Neural progenitor cell (in vitro differentiated cells): ENCODE measurements around the gene IPP. TPM values are rescaled to one million over a fixed set of nuclear protein-coding genes. Genes with fewer than 3 reads are reported as not detected.
"Not testable (repeated sequence)": the region's sequence is repeated elsewhere in the genome, so short reads cannot be mapped to it uniquely, and the experiment has no call there.

ENCODE experiments used
- DNase-seq: peaks from one replicate; pipeline ENCODE4 v3.0.0-alpha.2; 2016; ENCODE audit warnings: low spot score
- H2AFZ ChIP-seq: fragments of 200-600 bp; sonication (generic); replicated peaks from 2 replicates; pipeline ENCODE4 v1.6.1; 2016; ENCODE audit warnings: antibody characterized with exemption
- H3F3A ChIP-seq: fragments of 200-600 bp; sonication (generic); 2 replicates; pipeline ENCODE4 v1.6.1; 2016; ENCODE audit warnings: antibody characterized with exemption, low read depth
- H3K27ac ChIP-seq: fragments of 200-600 bp; sonication (generic); 2 replicates; pipeline ENCODE4 v1.5.1; 2016; ENCODE audit warnings: mild to moderate bottlenecking
- H3K27me3 ChIP-seq: fragments of 200-600 bp; sonication (generic); 2 replicates; pipeline ENCODE4 v1.6.1; 2016; ENCODE audit warnings: mild to moderate bottlenecking, moderate library complexity
- H3K36me3 ChIP-seq: fragments of 200-600 bp; sonication (generic); 2 replicates; pipeline ENCODE4 v1.5.1; 2016
- H3K4me1 ChIP-seq: fragments of 200-600 bp; sonication (generic); 2 replicates; pipeline ENCODE4 v1.6.1; 2016; ENCODE audit warnings: mixed run types
- H3K4me2 ChIP-seq: fragments of 200-600 bp; sonication (generic); 2 replicates; pipeline ENCODE4 v1.6.1; 2016
- H3K4me3 ChIP-seq: fragments of 200-600 bp; sonication (generic); 2 replicates; pipeline ENCODE4 v1.5.1; 2016
- H3K79me2 ChIP-seq: fragments of 200-600 bp; sonication (generic); 2 replicates; pipeline ENCODE4 v1.6.1; 2016; ENCODE audit warnings: low read depth
- H3K9ac ChIP-seq: fragments of 200-600 bp; sonication (generic); 2 replicates; pipeline ENCODE4 v1.6.1; 2016
- H3K9me3 ChIP-seq: fragments of 200-600 bp; sonication (generic); 2 replicates; pipeline ENCODE4 v1.5.1; 2016; ENCODE audit warnings: low read depth
- H4K20me1 ChIP-seq: fragments of 200-600 bp; sonication (generic); 2 replicates; pipeline ENCODE4 v1.6.1; 2016; ENCODE audit warnings: low read depth
- H3K27ac Mint-ChIP-seq: 3 replicates; pipeline ENCODE4 v1.8.0; 2021; ENCODE audit warnings: mixed read lengths
- H3K27me3 Mint-ChIP-seq: 2 replicates; pipeline ENCODE4 v1.8.0; 2022; ENCODE audit warnings: low read depth, mild to moderate bottlenecking, inconsistent platforms, moderate library complexity, mixed read lengths; ENCODE audit not compliant: insufficient read depth
- H3K36me3 Mint-ChIP-seq: 3 replicates; pipeline ENCODE4 v1.8.0; 2021; ENCODE audit warnings: mixed read lengths
- H3K4me1 Mint-ChIP-seq: 3 replicates; pipeline ENCODE4 v1.8.0; 2021; ENCODE audit warnings: mixed read lengths
- H3K4me3 Mint-ChIP-seq: 3 replicates; pipeline ENCODE4 v1.8.0; 2021; ENCODE audit warnings: mild to moderate bottlenecking, moderate library complexity, mixed read lengths
- H3K9me3 Mint-ChIP-seq: 3 replicates; pipeline ENCODE4 v1.8.0; 2020; ENCODE audit warnings: mixed read lengths
- EZH2 ChIP-seq: fragments of 200-600 bp; sonication (generic); IDR thresholded peaks from 2 replicates; pipeline ENCODE4 v1.6.1; 2017; ENCODE audit warnings: antibody characterized with exemption, mild to moderate bottlenecking, moderate library complexity
- EZH2phosphoT487 ChIP-seq: fragments of 200-600 bp; sonication (generic); IDR thresholded peaks from 2 replicates; pipeline ENCODE4 v1.6.1; 2017; ENCODE audit warnings: antibody characterized with exemption
- total RNA-seq: library from RNA; depleted of rRNA; stranded (reverse); fragments of >200 nt; gene quantifications from 2 replicates; pipeline ENCODE4 v1.2.3, GENCODE V29; 2015; ENCODE audit warnings: low replicate concordance
- TF ChIP-seq, protein P1 (sequence below): fragments of 200-600 bp; sonication (generic); IDR thresholded peaks from 2 replicates; pipeline ENCODE4 v1.5.1; 2017; ENCODE audit warnings: antibody characterized with exemption, mild to moderate bottlenecking

Gene IPP
- total RNA-seq, 1 donor from 2014 or later = 15.0 TPM

DNA sequence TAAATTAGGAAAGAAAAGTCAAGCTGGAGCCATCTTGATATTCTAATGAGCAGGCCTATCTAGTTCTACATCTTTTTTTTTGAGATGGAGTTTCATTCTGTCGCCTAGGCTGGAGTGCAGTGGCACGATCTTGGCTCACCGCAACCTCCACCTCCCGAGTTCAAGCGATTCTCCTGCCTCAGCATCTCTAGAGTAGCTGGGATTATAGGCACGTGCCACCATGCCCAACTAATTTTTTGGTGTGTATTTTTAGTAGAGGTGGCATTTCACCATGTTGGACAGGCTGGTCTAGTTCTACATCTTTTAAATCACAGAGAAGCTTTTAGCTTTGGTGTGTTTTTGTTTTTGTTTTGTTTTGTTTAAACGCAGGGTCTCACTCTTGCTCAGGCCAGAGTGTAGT, 55.6 kb downstream of the IPP start:
- H3K9me3 ChIP-seq = no peaks in the 10 kb centered on the region
- no peaks in the 10 kb centered on the region for H4K20me1 ChIP-seq
- Mint-ChIP-seq H3K4me3 (no peak overlapping the region), H3K9me3 (no peaks in the 10 kb centered on the region), H3K36me3 (peaks cover 8% of the 10 kb centered on the region), H3K27me3 (peaks cover 3% of the 10 kb centered on the region), H3K27ac (no peak overlapping the region), H3K4me1 (no peaks in the 10 kb centered on the region)
- H3F3A ChIP-seq = peaks cover 39% of the 10 kb centered on the region
- no peak overlapping the region for H3K4me3 ChIP-seq
- no peak overlapping the region for H3K4me2 ChIP-seq
- DNase-seq = no peak
- no peak overlapping the region for H3K9ac ChIP-seq
- no peaks in the 10 kb centered on the region for H3K4me1 ChIP-seq
- no peaks in the 10 kb centered on the region for H3K27me3 ChIP-seq
- H3K36me3 ChIP-seq = peaks cover 7% of the 10 kb centered on the region
- TF ChIP-seq EZH2phosphoT487 = no peak
- TF ChIP-seq, protein P1, sequence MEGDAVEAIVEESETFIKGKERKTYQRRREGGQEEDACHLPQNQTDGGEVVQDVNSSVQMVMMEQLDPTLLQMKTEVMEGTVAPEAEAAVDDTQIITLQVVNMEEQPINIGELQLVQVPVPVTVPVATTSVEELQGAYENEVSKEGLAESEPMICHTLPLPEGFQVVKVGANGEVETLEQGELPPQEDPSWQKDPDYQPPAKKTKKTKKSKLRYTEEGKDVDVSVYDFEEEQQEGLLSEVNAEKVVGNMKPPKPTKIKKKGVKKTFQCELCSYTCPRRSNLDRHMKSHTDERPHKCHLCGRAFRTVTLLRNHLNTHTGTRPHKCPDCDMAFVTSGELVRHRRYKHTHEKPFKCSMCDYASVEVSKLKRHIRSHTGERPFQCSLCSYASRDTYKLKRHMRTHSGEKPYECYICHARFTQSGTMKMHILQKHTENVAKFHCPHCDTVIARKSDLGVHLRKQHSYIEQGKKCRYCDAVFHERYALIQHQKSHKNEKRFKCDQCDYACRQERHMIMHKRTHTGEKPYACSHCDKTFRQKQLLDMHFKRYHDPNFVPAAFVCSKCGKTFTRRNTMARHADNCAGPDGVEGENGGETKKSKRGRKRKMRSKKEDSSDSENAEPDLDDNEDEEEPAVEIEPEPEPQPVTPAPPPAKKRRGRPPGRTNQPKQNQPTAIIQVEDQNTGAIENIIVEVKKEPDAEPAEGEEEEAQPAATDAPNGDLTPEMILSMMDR = no peak
- no peak for TF ChIP-seq EZH2
- peaks cover 17% of the 10 kb centered on the region for H3K79me2 ChIP-seq
- H2AFZ ChIP-seq = no peak overlapping the region
- no peak overlapping the region for H3K27ac ChIP-seq

DNA sequence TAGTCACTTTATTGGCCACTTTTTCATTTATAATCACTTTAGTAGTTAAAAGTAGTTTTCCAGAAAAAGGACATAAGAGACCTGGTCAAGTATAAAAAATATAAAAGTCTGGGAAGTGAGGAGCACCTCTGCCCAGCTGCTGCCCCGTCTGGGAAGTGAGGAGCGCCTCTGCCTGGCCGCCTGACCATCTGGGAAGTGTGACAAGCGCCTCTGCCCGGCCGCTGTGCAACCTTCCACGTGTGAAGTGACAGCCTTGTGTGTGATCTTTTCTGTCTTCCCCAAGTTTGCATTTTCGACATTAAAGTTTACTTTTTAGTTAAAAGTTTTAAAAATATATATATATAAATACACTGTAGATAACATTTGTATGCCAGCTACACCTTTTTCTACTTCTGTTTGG, 56.6 kb downstream of the IPP start:
- H3K4me2 ChIP-seq, H3K36me3 Mint-ChIP-seq, H3K4me3 ChIP-seq, H3K9me3 Mint-ChIP-seq, H3K27me3 Mint-ChIP-seq, H3K27me3 ChIP-seq, H4K20me1 ChIP-seq, H3K9me3 ChIP-seq, H3K4me1 ChIP-seq, H3K4me1 Mint-ChIP-seq, H2AFZ ChIP-seq, DNase-seq, H3K27ac ChIP-seq, H3K4me3 Mint-ChIP-seq, H3K36me3 ChIP-seq, H3K9ac ChIP-seq, H3K27ac Mint-ChIP-seq: not testable (repeated sequence)
- peaks cover 39% of the 10 kb centered on the region for H3F3A ChIP-seq
- peaks cover 28% of the 10 kb centered on the region for H3K79me2 ChIP-seq

DNA sequence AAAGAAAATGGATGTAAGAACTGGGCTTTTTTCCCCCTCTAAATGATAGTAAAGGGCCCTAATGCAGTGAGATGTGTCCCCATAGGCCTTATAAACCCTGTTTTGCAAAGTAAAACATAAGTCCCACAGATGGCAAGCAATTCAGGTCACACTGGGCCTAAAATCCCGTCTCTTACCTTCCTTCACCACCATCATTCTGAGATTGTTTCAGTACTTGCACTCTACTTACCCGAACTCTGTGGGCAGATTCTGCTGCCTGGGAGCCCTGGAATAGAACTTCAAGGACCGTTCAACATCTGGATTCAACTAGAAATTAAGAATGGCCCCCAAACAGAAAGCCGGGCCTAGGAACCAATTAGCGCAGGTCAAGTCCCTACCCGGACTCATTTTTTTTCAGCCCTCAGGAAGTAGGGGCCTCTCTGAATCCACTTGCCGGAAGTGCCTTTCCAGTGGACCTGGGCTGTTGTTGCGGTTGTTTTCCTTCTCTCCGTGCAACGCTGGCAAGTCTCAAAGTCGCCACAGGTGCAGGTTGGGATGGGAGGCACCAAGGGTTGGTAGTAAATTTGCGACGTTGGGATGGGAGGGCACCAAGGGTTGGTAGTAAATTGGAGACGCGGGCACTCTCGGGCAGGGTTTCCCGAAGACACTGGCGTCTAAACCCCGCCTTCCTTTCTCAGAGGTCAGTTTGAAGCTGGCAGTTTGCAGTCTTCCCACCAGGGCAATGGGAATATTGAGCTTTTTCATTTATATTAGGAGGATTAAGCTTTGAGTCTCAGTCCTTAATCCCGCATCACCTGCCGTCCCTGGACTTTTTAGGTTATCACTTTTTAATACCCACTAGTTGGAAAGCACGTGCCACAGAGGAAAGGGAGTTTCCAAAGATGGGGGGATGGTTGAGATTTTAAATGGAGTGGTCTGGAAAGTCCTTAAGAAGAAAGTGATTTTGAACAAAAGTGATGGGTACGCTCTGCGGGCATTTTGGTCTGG, 62.4 kb downstream of the IPP start, which contains the start of gene TMEM69:
TSS of gene TMEM69 (plus strand) at position 428 of the 987 bp plus-strand sequence. CDS start 2,888 bp downstream, outside the sequence.
- Histone ChIP-seq H3K4me3 (peak within 1 kb of the TSS; percentile 96), H2AFZ (peak within 1 kb of the TSS; percentile 100), H3K9me3 (no peaks in the 10 kb centered on the region), H4K20me1 (peaks cover 17% of the 10 kb centered on the region), H3F3A (peaks cover 12% of the 10 kb centered on the region), H3K4me1 (peaks cover 15% of the 10 kb centered on the region), H3K27me3 (no peaks in the 10 kb centered on the region), H3K79me2 (peaks cover 68% of the 10 kb centered on the region), H3K27ac (peak within 1 kb of the TSS; percentile 93), H3K9ac (peak within 1 kb of the TSS; percentile 81), H3K36me3 (no peaks in the 10 kb centered on the region), H3K4me2 (peak within 1 kb of the TSS; percentile 88)
- peaks cover 8% of the 10 kb centered on the region for H3K27me3 Mint-ChIP-seq
- peaks cover under 1% of the 10 kb centered on the region for H3K36me3 Mint-ChIP-seq
- peaks cover 21% of the 10 kb centered on the region for H3K4me1 Mint-ChIP-seq
- H3K9me3 Mint-ChIP-seq = no peaks in the 10 kb centered on the region
- H3K27ac Mint-ChIP-seq = peak within 1 kb of the TSS; percentile 99
- peak within 1 kb of the TSS; percentile 100 for H3K4me3 Mint-ChIP-seq
- peak; percentile 88 for DNase-seq
- TF ChIP-seq, protein P1 = peak; percentile 19
- TF ChIP-seq EZH2phosphoT487 (no peak), EZH2 (peak; percentile 52)
